GM21576 (cell line): Measurements from ENCODE around the gene DOP1A.
A peak's percentile ranks its signal among the peaks of the same experiment; 100 is the strongest.

ENCODE experiments used
- ATAC-seq: cut with Tn5 transposase; IDR thresholded peaks from one replicate; pipeline ENCODE4 v1.9.1; 2021; ENCODE audit warnings: mild to moderate bottlenecking, moderate library complexity; ENCODE audit not compliant: unreplicated experiment

The DOP1A gene

DNA sequence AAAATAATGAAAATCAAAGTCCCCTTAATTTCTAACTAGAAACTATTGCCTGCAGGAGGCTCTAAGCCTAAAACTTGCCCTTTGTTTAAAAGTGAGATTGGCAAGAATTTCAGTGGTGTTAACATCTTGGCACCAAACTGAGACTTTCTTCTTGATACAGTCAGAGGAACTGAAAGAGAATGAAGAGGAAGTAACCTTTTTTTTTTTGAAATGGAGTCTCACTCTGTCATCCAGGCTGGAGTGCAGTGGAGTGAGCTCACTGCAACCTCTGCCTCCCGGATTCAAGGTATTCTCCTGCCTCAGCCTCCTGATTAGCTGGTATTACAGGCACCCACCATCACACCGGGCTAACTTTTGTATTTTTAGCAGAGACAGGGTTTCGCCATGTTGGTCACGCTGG is 3.6 kb downstream of the DOP1A start:
- ATAC-seq, result peak; percentile 51

DNA sequence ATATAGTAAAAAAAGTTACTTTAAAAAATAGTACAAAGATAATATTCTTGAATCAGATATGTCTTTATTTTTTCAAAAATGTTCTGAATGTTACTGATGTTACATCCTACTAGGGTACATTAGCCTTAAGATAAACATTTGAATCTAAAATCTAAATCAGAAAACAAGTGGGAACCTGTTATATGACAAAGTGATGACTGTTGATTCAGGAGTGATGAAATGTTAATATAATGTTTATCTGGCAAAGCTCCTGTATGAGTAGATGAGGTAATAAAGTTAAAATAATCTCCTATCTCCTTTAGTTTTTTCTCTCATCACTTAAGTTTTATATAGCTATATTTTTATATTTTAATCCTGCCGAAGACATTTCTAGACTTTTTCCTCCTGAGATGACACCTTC is 4.2 kb downstream of the DOP1A start:
- no peak for ATAC-seq

DNA sequence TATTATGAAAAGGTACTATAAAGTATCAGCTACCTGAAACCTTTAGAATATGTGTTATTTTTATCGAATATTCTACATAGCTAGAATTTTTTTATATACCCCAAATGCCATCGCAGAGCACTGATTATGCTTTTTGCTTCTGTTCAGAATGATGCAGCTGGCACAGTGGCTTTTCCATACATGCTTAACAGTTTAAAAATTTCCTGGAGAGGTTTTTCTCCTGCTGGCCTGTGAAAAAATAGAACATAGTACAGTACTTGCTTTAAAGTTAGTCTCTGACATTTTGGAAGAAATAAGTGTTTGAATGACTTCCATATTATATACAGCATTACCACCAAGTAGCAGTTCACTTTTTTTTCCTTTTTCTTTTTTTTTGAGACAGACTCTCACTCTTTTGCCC is 5.3 kb downstream of the DOP1A start:
- no peak for ATAC-seq

DNA sequence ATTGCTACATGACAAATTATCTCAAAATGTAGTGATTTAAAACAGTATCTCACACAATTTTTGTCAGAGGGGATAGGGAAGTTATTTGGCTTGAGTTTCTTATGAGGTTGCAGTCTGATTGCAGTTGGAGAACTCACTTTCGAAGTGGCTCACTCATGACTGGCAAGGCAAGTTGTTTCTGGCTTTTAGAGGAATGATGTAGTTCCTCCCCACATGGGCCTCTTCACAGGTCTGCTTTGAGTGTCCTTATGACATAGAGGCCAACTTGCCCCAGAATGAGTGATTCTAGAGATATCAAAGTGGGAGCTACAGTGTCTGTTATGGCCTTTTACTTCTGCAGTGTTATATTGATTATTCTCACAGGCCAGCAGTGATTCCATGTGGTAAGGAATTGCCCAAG is 6.1 kb downstream of the DOP1A start:
- no peak for ATAC-seq

DNA sequence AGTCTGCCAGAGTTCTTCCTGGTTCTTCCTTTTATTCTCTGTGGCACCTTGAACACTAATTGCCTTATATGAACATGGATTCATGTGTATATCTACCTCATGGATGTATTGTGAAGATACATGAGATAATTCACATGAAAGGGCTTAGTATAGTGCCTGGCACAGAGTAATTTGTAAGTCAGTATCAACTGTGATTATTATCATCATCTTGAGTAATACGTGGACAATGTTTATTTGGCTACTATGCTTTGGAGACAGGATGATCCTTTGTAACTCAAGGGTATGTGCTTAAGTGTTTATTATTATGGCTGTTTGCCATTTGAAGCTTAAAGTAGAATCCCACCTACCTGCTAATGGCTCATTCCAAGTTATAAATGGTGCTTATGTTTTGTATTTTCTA is 16.0 kb downstream of the DOP1A start:
- no peak for ATAC-seq

DNA sequence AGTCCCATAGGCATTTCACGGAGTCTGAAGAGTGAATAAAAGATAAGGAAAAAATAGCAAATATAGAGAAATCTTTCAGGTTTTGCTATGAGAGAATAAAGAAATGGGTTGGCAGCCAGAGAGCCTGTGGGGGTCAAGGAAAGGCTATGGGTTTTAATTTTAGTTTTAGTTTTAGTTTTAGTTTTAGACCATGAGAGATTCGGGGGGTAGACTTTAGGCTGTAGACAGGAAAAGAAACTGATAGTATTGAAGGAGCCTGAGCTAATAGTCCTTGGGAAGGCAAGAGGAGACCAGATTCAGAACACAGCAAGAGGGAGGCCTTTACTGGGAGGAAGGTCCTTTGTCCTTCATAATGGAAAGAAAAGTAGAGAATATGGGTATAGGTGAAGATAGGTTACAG is 19.3 kb downstream of the DOP1A start:
- peak; percentile 99 for ATAC-seq

DNA sequence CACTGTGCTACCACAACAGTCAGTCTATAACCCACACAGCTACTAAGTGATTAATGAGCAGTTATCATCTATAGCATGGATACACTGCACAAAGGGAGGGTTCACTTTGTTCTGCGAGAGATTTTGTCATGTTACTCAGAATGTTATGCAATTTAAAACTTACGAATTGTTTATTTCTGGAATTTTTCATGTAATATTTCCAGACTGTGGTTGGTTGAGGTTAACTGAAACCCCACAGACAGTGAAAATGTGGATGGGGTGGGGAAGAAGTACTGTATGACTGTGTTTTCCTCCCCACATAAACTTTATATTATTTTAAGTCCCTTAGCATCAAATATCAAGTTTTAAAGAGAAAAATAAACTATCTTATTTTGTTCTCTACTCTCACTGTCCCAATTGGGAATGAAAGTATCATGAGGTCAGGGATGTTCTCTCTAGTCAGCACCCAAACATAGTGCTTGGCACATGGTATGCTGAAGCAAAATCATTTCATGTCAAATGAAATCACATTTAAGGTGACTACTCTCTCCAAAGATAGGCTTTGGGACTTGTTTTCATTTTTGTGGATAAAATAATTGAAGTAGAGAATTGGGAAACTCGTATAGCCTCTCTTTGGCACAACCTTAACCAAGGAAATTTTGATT is 25.4 kb downstream of the DOP1A start:
- ATAC-seq, result no peak

DNA sequence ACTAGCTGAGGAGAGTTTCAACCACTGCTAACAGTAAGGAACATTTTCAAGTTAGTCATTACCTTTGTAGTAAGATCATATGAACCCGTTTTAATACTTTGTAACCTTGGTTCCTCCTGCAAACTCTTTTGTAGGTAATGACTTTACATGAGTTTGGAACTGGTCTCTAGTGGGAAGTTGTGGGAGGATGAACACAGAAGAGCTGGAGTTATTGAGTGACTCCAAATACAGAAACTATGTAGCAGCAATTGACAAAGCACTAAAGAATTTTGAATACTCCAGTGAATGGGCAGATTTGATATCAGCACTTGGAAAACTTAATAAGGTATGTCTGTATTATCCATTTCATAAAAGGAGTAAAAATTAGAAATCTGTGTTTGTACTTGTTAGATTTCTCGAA is 29.3 kb downstream of the DOP1A start:
- no peak for ATAC-seq

DNA sequence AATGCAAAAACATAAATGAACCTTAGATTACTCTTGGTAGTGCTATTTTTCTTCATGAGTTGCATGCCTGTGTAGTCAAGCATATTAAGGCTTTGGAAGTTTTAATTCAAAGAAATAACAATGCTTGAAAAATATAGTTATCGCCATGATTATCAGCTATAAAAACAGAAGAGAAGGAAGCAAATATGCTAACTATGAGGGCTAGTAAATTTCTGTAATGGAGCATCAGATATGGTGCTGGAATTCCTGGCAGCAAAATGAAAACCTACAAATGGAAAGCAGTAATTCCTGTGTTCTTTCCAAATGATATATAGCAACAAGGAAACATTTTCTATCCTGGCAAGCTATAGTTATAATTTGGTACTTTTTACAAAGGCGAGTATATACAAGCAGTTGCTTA is 29.7 kb downstream of the DOP1A start:
- no peak for ATAC-seq

DNA sequence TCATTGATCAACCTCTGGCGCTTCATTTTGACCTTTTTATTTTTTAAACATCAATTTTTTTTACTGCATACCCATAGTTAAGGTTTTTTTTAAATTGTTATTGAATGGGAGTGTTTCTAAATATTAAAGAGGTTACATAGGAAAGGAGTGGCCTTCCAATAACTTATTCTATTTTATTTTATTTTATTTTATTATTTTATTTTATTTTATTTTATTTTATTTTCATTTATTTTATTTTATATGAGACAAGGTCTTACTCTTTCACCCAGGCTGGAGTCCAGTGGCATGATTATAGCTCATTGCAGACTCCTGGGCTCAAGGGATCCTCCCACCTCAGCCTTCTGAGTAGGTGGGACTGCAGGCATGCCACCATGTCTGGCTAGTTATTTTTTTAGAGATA is 30.2 kb downstream of the DOP1A start:
- no peak for ATAC-seq

DNA sequence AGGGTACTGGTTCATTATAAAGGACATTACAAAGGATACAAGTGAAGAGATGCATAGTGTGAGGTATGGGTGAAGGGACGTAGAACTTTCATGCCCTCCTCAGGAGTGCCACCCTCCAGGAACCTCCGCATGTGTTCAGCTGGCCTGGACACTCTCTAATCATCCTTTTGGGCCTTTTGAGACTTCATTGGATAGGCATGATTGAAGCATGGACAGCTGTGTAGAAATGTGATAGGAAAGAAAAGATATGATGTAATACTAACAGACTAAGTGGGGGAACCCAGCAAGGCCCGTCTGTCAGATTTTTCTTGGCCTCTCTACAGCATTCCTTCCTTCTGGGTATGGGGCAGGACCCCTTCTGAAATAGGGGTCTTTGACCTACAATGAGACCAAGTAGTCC is 31.1 kb downstream of the DOP1A start:
- no peak for ATAC-seq

DNA sequence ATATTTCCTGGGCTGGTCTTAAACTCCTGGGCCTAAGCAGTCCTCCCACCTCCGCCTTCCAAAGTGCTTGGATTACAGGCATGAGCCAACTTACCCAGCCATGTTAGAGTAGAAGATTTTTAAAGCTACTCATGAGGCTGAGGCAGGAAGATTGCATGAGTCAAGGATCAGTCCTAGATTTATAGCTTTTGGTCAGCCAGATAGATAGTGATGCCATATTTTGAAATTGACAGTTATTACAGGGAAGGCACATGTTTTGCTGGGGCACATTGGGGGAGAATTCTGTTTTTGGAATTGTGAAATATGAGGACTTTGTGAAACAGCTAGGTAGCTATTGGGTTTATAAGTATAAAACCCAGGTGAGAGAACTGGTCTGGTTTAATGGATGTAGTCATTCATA is 40.9 kb downstream of the DOP1A start:
- no peak for ATAC-seq

DNA sequence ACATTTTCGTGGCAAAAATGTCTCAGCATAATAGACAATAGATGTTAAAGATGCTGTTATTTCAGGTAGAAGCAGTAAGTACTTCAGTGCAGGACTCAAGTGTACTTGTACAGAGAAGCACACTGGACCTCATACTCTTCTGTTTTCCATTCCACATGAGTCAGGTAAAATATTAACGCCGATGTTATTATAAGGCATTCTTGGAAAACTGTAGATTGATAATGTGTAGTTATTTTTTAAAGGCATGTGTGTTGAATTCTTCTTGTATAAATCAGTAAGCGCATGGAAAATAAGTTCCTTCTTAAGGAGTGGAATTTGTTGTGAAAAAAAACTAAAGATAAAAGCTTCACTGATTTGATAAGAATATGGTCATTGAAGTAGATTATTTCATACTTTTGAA is 45.8 kb downstream of the DOP1A start:
- ATAC-seq, result no peak

DNA sequence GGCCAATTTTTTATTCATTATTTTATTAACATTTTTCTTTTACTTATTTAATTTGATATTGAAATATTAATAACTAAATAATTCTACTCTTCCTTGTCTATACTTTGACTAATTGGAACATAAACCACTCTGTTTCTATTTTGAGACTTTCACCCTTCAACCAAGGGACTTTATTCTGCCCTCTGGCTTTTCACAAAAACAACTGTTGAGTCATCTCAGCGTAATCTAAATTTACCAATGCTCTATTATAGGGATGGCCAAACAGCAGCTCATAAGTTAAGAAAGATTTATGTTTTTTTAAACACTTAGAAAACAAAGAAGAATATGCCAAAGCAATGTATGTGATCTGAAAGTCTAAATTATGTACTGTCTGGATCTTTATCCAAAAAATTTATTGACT is 46.7 kb downstream of the DOP1A start:
- ATAC-seq, result no peak

DNA sequence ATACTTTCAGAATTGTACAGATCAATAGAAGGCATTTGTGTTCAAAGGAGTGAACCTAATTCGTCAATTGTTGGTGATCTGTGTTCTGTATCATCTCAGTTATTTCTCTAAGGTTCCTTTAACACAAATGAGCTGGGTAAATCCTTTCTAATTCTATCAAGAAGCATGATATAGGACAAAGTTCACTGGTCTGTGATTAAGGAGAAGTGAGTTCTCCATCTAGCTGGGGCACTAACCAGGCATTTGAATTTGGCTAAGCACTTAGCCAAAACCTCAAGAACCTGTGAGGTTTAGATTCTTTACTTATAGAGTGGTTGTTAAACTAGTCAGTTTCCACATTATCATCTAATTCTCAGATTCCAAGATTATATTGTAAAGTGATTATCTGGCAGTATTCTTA is 50.3 kb downstream of the DOP1A start:
- ATAC-seq, result no peak

DNA sequence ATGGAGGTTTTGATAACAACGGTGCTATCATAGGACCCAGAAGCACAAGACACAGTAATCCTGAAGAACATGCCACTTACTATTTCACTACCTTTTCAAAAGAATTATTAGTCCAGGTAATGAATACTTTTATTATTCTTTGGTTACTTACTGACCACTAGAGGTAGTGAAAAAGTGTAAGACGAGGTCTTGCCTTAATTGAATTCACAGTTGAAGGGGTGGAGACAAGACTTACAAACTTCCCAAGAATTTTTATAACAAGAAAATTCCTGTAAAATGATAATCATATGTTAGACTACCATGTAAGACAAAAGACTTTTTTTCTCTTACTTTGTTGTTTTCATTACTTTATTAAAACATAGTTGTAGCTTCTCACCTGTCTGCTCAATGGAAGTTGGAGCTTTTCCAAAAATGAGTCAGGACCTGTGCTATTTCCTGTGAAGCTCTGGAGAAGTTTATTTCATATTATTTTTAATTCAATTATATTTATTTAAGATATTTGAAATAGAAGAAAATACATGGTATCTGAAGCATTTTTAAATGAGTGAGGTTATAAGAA is 52.4 kb downstream of the DOP1A start:
- ATAC-seq, result no peak

DNA sequence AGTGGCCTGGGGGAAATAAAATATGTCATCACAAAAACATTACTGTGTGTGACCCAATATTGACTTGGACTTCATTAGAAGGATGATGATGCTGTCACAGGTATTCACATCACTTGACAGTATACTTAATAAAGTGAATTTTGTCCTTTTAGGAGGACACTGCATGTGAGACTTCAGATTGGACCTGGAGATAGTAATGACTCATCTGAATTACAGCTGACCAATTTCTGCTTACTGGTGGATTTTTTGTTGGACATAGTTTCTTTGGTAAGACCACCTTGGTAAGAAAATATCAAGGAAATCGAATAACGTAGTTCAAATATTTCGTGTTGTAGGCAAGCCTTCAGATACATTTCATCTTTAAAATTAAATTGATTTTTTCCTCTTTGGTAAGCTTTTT is 57.1 kb downstream of the DOP1A start:
- no peak for ATAC-seq

DNA sequence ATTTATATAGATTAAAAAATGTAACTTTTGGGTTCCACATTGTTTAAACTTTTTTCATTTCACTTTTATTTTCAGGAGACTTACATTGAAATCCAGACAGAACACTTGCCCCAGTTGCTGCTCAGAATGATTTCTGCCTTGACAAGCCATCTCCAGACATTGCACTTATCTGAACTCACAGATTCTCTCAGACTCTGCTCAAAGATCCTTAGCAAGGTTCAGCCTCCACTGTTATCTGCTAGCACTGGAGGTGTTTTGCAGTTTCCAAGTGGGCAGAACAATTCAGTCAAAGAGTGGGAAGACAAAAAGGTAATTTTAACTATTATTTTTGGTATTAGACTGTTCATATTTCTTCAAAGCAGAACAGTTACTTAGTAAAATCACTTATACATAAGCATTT is 58.0 kb downstream of the DOP1A start:
- ATAC-seq, result no peak

DNA sequence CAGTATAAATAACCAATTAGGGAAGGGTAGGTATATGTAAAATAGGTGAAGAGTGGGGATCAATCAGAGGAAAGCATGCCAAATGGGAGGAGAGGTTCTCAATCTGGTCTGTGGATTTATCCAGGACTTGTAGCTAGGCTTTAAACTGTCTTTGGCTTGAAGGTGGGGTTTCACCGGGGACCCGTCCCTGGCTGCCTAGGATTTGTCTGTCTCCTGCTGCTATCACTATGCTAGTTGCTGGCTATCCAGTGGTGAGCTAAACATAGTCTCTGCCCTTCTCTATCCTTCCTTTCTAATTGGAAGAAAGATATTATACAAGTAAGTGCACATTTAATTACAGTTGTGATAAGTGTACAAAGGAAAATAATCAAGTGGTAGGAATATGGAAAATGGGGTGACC is 58.8 kb downstream of the DOP1A start:
- no peak for ATAC-seq

DNA sequence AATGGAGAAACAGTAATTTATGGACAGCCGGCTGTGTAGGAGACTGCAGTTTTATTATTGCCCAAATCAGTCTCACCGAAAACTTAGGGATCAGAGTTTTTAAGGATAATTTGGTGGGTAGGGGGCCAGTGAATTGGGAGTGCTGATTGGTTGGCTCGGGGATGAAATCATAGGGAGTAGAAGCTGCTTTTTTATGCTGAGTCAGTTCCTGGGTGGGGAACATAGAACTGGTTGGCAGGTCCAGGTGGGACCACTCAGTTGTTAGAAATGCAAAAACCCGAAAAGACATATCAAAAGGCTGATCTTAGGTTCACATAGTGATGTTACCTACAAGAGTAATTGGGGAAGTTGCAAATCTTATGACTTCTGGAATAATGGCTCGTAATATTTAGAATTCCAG is 59.3 kb downstream of the DOP1A start:
- no peak for ATAC-seq

DNA sequence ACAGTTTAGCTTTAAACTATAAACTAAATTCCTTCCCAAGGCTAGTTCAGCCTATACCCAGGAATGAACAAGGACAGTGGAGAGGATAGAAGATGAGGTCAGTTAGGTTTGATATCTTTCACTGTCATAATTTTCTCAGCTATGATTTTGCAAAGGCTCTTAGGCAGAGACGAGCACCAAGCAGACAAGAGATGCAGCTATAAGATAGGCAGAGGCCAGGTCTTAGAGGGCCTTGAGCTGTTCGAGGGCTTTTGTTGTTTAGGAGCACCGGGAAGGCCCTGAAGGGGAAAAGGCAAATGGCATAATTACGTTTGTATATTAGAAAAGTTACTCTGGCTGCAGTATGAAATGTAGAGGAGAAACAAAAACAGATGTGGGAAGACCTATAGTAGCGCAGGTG is 59.8 kb downstream of the DOP1A start:
- ATAC-seq, result no peak

DNA sequence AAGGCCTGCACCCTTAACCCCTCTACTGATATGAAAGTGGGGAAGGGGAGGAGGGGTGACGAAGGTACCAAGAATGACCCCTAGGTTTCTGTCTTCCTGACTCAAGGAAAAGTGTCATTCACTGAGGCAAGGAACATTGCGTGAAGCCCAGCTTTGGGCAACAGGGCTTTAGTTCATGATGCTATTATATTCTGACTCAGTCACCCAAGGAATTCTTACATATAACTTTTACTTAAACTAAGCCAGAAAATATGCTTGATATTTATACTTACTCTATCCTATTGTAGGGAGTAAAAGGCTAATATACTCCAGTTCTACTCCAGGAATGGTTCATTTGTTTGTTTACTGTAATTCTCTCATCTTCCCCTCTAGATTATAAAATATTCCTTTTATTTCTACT is 60.5 kb downstream of the DOP1A start:
- no peak for ATAC-seq

DNA sequence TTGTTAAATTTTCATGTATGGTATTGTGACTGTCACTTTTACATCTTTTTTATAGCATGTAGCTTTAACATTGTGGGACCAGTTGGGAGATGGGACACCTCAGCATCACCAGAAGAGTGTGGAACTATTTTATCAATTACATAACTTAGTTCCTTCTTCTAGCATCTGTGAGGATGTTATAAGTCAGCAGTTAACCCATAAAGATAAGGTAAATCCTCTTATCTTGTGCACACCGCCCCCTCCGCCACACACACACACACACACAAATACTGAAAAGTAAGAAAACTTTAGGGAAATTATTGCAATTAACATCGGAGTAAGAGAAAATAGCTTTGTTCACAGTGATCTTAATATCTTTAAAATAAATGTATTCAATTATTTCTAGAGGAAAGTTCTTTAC is 64.7 kb downstream of the DOP1A start:
- no peak for ATAC-seq
